Mesendoderm (in vitro differentiated cells): ENCODE measurements around the gene UBTD1. TPM values are rescaled to one million over a fixed set of nuclear protein-coding genes. Genes with fewer than 3 reads are reported as not detected.
A peak's percentile ranks its signal among the peaks of the same experiment; 100 is the strongest.

Source experiments
- DNase-seq: peaks from one replicate; pipeline ENCODE4 v3.0.0; 2013
- H2AK5ac ChIP-seq: 2 replicates; pipeline ENCODE4 v1.6.1; 2013; ENCODE audit warnings: low read length, inconsistent platforms
- H2BK120ac ChIP-seq: 2 replicates; pipeline ENCODE4 v1.6.1; 2013; ENCODE audit warnings: low read depth, mild to moderate bottlenecking, low read length, moderate library complexity, mixed read lengths
- H2BK15ac ChIP-seq: replicated peaks from 2 replicates; pipeline ENCODE4 v1.6.1; 2013; ENCODE audit warnings: low read depth, mild to moderate bottlenecking, moderate library complexity
- H2BK5ac ChIP-seq: 2 replicates; pipeline ENCODE4 v1.6.1; 2013; ENCODE audit warnings: low read length, inconsistent platforms
- H3K18ac ChIP-seq: 2 replicates; pipeline ENCODE4 v1.6.1; 2013; ENCODE audit warnings: mild to moderate bottlenecking, low read length, mixed read lengths
- H3K23ac ChIP-seq: one replicate; pipeline ENCODE4 v1.6.1; 2013; ENCODE audit warnings: low read length
- H3K27ac ChIP-seq: 2 replicates; pipeline ENCODE4 v1.5.1; 2013; ENCODE audit warnings: low read depth, mild to moderate bottlenecking, inconsistent platforms, low read length, moderate library complexity
- H3K27me3 ChIP-seq: 2 replicates; pipeline ENCODE4 v1.6.1; 2013; ENCODE audit warnings: low read length, control low read depth, mild to moderate bottlenecking, inconsistent platforms; ENCODE audit not compliant: insufficient read depth, poor library complexity
- H3K36me3 ChIP-seq: 2 replicates; pipeline ENCODE4 v1.6.1; 2013; ENCODE audit warnings: low read length, inconsistent platforms; ENCODE audit not compliant: control insufficient read depth, insufficient read depth
- H3K4ac ChIP-seq: one replicate; pipeline ENCODE4 v1.6.1; 2013; ENCODE audit warnings: low read depth, mild to moderate bottlenecking, low read length, moderate library complexity
- H3K4me1 ChIP-seq: 2 replicates; pipeline ENCODE4 v1.6.1; 2013; ENCODE audit warnings: low read depth, low read length, inconsistent platforms; ENCODE audit not compliant: control insufficient read depth
- H3K4me2 ChIP-seq: 2 replicates; pipeline ENCODE4 v1.6.1; 2013; ENCODE audit warnings: low read length
- H3K4me3 ChIP-seq: 2 replicates; pipeline ENCODE4 v1.5.1; 2013; ENCODE audit warnings: mild to moderate bottlenecking, low read length
- H3K56ac ChIP-seq: one replicate; pipeline ENCODE4 v1.6.1; 2013; ENCODE audit warnings: low read length
- H3K79me1 ChIP-seq: 2 replicates; pipeline ENCODE4 v1.6.1; 2013; ENCODE audit warnings: low read length, inconsistent platforms
- H3K79me2 ChIP-seq: 2 replicates; pipeline ENCODE4 v1.6.1; 2013; ENCODE audit warnings: mild to moderate bottlenecking, low read length; ENCODE audit not compliant: control insufficient read depth, insufficient read depth
- H3K9ac ChIP-seq: 2 replicates; pipeline ENCODE4 v1.6.1; 2013; ENCODE audit warnings: low read length, inconsistent platforms
- H4K5ac ChIP-seq: one replicate; pipeline ENCODE4 v1.6.1; 2013; ENCODE audit warnings: low read length
- H4K8ac ChIP-seq: one replicate; pipeline ENCODE4 v1.6.1; 2013; ENCODE audit warnings: low read depth, mild to moderate bottlenecking, control low read depth, low read length, moderate library complexity
- WGBS: extraction: QIAGEN DNeasy Blood & Tissue Kit; methylation state at CpG from one replicate; pipeline ENCODE4 v1.1.7; 2013; ENCODE audit warnings: low lambda C conversion rate, missing lambda C conversion rate; ENCODE audit not compliant: insufficient coverage; ENCODE audit errors: extremely low coverage; 5-methylcytosine and 5-hydroxymethylcytosine counted together
- polyA plus RNA-seq, 2 experiments: library from polyadenylated mRNA; stranded (reverse); fragments of 200-250 nt; gene quantifications; one replicate each; pipeline ENCODE4 v1.2.3, GENCODE V29; 2013

UBTD1 gene, protein sequence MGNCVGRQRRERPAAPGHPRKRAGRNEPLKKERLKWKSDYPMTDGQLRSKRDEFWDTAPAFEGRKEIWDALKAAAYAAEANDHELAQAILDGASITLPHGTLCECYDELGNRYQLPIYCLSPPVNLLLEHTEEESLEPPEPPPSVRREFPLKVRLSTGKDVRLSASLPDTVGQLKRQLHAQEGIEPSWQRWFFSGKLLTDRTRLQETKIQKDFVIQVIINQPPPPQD
- 14.0 TPM for polyA plus RNA-seq (2013, experiment 1 of 2)
- polyA plus RNA-seq (2013, experiment 2 of 2) = 13.9 TPM

DNA sequence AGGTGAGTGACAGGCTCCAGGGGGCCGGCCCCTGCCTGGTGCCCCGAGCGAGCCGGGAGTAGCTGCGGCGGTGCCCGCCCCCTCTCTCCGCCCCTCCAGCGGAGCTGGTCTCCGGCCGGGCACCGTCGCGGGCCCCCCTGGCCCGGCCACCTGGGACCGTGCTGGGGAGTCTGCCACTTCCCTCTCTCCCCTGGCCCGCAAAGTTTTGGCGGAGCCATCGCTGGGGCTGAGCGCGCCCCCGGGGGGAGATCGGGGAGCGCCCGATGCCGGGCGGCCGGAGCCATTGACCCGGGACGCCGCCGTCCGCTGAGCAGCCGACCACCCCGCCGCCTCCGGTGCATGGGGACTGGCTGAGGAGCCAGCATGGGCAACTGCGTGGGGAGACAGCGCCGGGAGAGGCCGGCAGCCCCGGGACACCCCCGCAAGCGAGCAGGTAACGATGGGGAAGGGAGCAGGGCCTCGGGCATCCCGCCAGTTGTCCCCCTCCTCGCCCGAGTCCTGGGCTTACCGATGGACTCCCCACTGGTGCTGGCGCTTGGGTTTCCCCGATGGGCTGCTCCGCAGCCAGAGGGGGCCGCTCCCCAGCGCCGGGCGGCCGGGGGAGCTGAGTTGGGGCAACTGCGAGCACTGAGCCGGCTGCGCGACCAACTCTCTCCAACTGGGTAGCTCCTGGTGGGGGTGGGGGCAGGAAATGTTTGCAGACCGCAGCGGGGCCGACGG, at the start of gene UBTD1:
UBTD1 (plus strand) TSS at position 84 of the 720 bp plus-strand sequence; CDS start at position 364, 280 bp downstream.
- peak within 1 kb of the TSS; percentile 72 for H3K23ac ChIP-seq
- peak within 1 kb of the TSS; percentile 94 for H3K4me2 ChIP-seq
- no peak within 1 kb of the TSS for H2BK15ac ChIP-seq
- H2BK120ac ChIP-seq = no peak within 1 kb of the TSS
- H3K36me3 ChIP-seq = no peaks in the 10 kb centered on the region
- H3K18ac ChIP-seq = peak within 1 kb of the TSS; percentile 65
- H2AK5ac ChIP-seq = peak within 1 kb of the TSS; percentile 57
- H4K8ac ChIP-seq = peak within 1 kb of the TSS; percentile 60
- H3K4me3 ChIP-seq = peak within 1 kb of the TSS; percentile 92
- DNase-seq = peak; percentile 65
- peak within 1 kb of the TSS; percentile 94 for H3K9ac ChIP-seq
- peaks cover 15% of the 10 kb centered on the region for H3K4me1 ChIP-seq
- no CpG with 5 or more reads among the region's 66 CpGs for WGBS
- peak within 1 kb of the TSS; percentile 98 for H3K56ac ChIP-seq
- H3K4ac ChIP-seq = peak within 1 kb of the TSS; percentile 58
- H3K27me3 ChIP-seq = no peaks in the 10 kb centered on the region
- H3K79me2 ChIP-seq = peaks cover 36% of the 10 kb centered on the region
- peaks cover 26% of the 10 kb centered on the region for H3K79me1 ChIP-seq
- no peak within 1 kb of the TSS for H4K5ac ChIP-seq
- H3K27ac ChIP-seq = peak within 1 kb of the TSS; percentile 83
- H2BK5ac ChIP-seq = peak within 1 kb of the TSS; percentile 61

DNA sequence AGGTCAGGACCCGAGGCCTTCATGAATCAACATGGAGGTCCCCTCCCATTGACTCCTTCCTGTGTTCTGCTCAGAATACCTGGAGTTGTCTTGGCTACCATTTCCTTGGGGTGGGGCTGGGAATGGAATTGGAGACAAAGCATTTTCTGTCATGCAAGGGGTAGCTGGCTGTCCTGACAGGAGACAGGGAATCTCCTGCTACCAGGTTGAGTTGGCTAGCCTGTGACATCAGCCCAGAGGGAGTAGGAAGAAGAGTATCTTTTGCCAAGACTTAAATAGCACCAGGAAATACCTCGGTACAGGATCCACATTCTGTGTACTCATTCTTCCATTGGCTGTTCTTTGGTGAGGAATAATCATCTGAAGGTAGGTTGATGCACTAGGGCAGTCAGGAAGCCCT, 47.9 kb upstream of the UBTD1 start:
- peaks cover 20% of the 10 kb centered on the region for H3K79me1 ChIP-seq
- no peak overlapping the region for H3K4me3 ChIP-seq
- H4K8ac ChIP-seq = no peak overlapping the region
- H3K27me3 ChIP-seq = no peaks in the 10 kb centered on the region
- H3K79me2 ChIP-seq = peaks cover 14% of the 10 kb centered on the region
- H2AK5ac ChIP-seq = no peak overlapping the region
- no peak overlapping the region for H3K56ac ChIP-seq
- H2BK120ac ChIP-seq = no peak overlapping the region
- no peak overlapping the region for H4K5ac ChIP-seq
- WGBS = no CpG with 5 or more reads among the region's 2 CpGs
- no peak overlapping the region for H3K23ac ChIP-seq
- H3K4ac ChIP-seq = no peak overlapping the region
- no peak overlapping the region for H2BK5ac ChIP-seq
- no peaks in the 10 kb centered on the region for H3K36me3 ChIP-seq
- peak; percentile 34 for DNase-seq
- H3K9ac ChIP-seq = no peak overlapping the region
- no peak overlapping the region for H2BK15ac ChIP-seq
- no peak overlapping the region for H3K27ac ChIP-seq
- H3K4me1 ChIP-seq = no peaks in the 10 kb centered on the region
- H3K18ac ChIP-seq = no peak overlapping the region
- no peak overlapping the region for H3K4me2 ChIP-seq

DNA sequence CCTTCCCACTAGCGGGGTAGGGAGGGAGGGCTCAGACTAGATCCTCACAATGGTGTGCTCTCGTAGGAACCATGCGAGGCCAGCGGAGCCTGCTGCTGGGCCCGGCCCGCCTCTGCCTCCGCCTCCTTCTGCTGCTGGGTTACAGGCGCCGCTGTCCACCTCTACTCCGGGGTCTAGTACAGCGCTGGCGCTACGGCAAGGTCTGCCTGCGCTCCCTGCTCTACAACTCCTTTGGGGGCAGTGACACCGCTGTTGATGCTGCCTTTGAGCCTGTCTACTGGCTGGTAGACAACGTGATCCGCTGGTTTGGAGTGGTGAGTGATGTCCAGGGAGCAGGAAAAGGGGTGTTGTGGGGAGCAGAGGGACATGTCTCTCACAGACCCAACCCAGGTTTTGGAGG, 47.1 kb upstream of the UBTD1 start:
- H3K27me3 ChIP-seq = no peaks in the 10 kb centered on the region
- no peak for DNase-seq
- WGBS = no CpG with 5 or more reads among the region's 17 CpGs
- H2BK5ac ChIP-seq = no peak overlapping the region
- no peak overlapping the region for H3K23ac ChIP-seq
- H3K4me3 ChIP-seq = no peak overlapping the region
- no peak overlapping the region for H4K8ac ChIP-seq
- H3K36me3 ChIP-seq = no peaks in the 10 kb centered on the region
- H3K4me1 ChIP-seq = no peaks in the 10 kb centered on the region
- H3K79me2 ChIP-seq = peaks cover 14% of the 10 kb centered on the region
- H3K4ac ChIP-seq = no peak overlapping the region
- H3K27ac ChIP-seq = no peak overlapping the region
- peaks cover 20% of the 10 kb centered on the region for H3K79me1 ChIP-seq
- no peak overlapping the region for H2BK15ac ChIP-seq
- no peak overlapping the region for H2AK5ac ChIP-seq
- H2BK120ac ChIP-seq = no peak overlapping the region
- no peak overlapping the region for H3K4me2 ChIP-seq
- no peak overlapping the region for H3K9ac ChIP-seq
- H3K18ac ChIP-seq = no peak overlapping the region
- no peak overlapping the region for H4K5ac ChIP-seq
- no peak overlapping the region for H3K56ac ChIP-seq

DNA sequence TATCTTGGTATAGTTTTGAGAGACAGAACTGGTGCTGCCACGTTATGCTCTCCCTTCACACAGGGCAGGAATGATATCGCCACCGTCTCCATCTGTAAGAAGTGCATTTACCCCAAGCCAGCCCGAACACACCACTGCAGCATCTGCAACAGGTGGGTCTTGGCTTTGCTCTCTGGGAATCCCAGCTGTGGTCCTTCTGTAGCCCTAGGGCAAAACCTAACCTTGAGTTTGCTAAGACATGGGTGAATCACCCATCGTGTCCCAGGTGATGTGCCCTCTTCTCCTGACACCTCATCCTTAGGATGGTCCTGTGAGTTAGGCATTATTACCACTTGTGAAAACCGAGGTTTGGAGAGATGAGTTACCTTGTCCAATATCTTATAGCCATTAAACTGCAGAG, 46.4 kb upstream of the UBTD1 start:
- H4K5ac ChIP-seq = no peak overlapping the region
- H4K8ac ChIP-seq = no peak overlapping the region
- peaks cover 17% of the 10 kb centered on the region for H3K79me1 ChIP-seq
- no peak overlapping the region for H2BK120ac ChIP-seq
- no peak overlapping the region for H2BK5ac ChIP-seq
- whole genome bisulfite sequencing = no CpG with 5 or more reads among the region's 6 CpGs
- H3K23ac ChIP-seq = no peak overlapping the region
- peaks cover 8% of the 10 kb centered on the region for H3K79me2 ChIP-seq
- H3K36me3 ChIP-seq = peaks cover 3% of the 10 kb centered on the region
- no peaks in the 10 kb centered on the region for H3K27me3 ChIP-seq
- no peaks in the 10 kb centered on the region for H3K4me1 ChIP-seq
- no peak overlapping the region for H3K4ac ChIP-seq
- no peak overlapping the region for H3K4me3 ChIP-seq
- no peak overlapping the region for H3K56ac ChIP-seq
- H3K18ac ChIP-seq = no peak overlapping the region
- H3K4me2 ChIP-seq = no peak overlapping the region
- DNase-seq = no peak
- H2BK15ac ChIP-seq = no peak overlapping the region
- no peak overlapping the region for H2AK5ac ChIP-seq
- no peak overlapping the region for H3K9ac ChIP-seq
- no peak overlapping the region for H3K27ac ChIP-seq

DNA sequence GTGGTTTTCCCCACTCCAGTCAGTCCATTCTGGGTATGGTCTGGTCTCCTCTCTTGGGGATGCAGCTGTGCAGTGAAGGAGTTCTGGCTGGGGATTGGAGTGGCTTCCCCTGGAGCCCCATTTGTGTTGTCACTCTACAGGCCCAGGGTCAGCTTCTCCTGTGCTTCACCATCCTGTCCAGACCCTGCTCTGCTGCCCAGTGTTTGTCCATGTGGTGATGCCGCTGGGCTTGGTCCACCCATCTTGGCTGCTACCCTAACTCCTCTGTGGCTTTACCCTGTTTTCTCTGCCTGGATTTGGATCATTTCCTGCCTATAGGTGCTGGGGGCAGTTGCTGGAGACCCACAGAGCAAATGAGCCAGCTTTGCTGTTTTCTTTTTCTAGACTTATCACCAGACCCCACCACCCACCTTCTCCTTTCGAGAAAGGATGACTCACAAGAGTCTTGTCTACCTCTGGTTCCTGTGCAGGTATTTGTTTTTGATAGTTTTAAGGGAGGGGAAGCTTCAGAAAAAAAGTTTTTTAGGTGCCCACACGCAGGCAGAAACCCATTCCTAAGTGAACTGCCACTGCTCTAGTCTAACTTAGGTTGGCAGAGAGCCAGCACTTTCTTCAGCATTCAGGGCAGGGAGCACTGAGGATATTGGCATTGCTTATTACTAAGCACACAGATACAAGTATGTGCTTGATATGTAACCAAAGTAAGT, 44.2 kb upstream of the UBTD1 start:
- Histone ChIP-seq H3K56ac (no peak overlapping the region), H3K9ac (no peak overlapping the region), H4K5ac (no peak overlapping the region), H3K27ac (no peak overlapping the region), H3K79me2 (peaks cover 7% of the 10 kb centered on the region), H3K79me1 (peaks cover 14% of the 10 kb centered on the region), H2BK5ac (no peak overlapping the region), H3K18ac (no peak overlapping the region), H2BK15ac (no peak overlapping the region), H3K23ac (no peak overlapping the region), H3K4ac (no peak overlapping the region), H4K8ac (no peak overlapping the region), H2BK120ac (no peak overlapping the region), H3K27me3 (no peaks in the 10 kb centered on the region), H3K36me3 (peaks cover 15% of the 10 kb centered on the region), H3K4me2 (no peak overlapping the region), H3K4me1 (no peaks in the 10 kb centered on the region), H3K4me3 (no peak overlapping the region), H2AK5ac (no peak overlapping the region)
- no CpG with 5 or more reads among the region's 3 CpGs for WGBS
- DNase-seq = no peak
